IPS-NIHi7 (cell line): ENCODE results near the gene ABCA4.
A peak's percentile ranks its signal among the peaks of the same experiment; 100 is the strongest.

Source experiments
- DNase-seq: peaks from one replicate; pipeline ENCODE4 v3.0.0; 2012; ENCODE audit warnings: mixed read lengths; ENCODE audit errors: extremely low spot score

Gene ABCA4

GRCh38 chr1:94050675-94051074 lies 70.3 kb downstream of the ABCA4 start:
- DNase-seq = no peak

DNA sequence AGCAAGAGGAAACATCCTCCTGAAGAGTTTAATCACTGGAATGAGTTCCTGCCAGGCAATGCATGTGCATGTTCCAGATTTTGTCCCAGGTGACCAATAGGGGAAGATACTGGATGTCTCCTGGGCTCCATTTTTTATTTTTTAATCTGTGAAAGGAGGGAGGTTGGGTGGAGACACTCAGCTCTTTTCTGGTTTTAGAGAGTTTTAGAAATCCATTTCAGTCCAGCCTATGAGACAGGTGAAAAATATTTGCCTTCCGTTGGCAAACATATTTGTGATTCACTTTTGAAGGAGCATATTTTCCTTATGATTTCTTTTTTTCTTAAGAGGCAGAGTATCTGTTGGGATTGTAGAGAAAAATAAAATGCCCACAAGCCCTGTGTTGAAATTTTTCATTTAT lies 70.7 kb downstream of the ABCA4 start:
- no peak for DNase-seq

DNA sequence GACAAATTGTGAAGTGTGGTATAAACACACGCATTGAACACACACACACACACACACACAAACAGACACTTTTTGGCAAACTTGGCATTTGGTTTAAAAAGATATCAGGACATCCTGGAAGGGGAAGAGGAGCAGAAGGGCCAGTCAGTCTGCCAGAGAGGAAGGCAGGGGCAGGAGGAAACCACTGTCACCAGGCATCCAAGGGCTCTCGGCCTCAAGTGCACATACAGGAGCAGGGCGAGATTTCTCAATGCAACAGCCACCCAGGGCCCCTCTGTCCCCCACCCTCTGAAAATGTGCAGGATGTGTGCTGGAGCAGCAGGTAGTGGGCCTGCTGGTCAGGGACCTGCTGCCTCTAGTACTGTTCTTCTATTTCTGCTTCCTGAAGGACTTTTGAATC lies 71.2 kb downstream of the ABCA4 start:
- no peak for DNase-seq

DNA sequence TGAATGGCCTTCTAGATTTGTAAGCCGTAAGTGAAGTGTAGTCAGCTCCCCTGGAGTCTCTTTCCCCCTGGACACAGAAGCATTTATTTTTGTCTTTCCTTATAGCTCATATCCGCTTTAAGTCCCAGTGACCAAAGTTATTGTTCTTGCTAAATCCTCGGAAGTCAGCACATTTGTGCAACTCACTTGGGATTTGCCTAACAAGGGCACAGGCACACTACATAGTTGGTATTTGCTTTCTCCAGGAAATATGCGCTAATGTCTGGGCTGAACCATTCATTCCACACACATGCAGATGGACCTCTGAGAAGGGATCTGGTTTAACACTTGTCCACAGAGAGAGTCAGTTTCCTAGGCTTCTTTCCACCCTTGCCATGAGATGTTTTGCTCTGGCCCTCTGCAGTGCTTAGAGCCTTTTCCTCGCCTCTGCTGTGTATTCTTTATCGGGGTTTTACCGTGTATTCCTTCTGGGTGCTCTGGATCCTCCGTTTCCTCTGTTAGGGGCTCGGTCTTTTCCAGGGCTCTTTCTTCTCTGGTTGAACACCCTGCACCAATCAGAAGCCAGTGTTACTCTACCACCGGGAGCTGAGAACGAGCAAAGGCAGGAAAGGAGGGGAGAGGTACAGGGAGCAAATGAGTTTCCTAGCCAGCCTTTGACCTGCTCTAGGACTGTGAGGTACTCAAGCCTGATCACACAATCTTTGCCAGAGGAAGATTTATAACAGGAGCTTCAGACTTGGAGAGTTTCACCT lies 72.4 kb downstream of the ABCA4 start:
- peak; percentile 40 for DNase-seq

DNA sequence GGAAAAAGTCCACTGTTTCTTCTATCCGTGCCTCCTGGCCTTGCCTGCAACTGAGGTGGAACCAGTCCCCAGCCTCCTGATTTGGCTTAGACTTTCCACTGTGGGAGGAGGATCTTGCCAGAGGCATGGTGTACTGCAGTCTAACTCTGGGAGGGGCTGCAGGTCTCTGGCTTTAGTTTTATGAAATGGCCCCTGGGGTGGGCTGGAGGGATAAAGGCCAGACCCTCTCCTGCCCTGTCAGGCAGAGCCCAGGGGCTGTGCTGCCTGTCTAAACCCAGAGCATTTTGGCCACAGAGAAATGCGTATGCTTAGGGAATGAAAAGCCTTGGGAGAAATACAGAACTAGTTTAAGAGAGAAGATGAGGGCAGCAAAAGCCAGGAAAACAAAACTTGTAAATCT lies 73.0 kb downstream of the ABCA4 start:
- DNase-seq = no peak

DNA sequence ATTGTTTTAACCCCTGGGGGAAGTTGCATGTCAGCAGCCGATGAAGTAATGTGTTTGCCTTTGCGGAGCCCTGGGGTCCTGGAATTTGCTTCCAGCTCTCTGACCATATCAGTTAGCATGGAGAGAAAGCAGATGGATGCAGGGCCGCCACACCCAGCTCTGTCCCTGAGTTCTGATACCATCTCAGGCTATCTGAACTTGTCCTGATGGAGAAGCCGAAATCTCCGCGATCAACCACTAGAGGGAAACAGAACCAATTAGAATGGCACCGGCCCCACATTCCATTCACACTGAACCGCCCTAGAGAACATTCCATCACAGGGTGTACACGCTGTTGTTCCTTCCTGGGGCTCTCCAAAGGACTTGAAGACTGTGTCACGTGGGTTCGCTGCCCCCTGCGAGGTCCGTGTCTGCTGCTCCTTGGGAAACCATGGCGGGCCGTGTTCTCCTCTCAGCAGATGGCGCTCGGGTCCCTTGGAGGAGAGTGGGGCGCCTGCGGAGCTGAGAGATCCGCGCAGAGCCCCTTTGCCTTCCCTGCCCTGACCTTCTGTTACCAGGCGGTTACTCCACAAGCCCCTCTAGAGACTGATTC lies 75.4 kb downstream of the ABCA4 start:
- peak; percentile 84 for DNase-seq

DNA sequence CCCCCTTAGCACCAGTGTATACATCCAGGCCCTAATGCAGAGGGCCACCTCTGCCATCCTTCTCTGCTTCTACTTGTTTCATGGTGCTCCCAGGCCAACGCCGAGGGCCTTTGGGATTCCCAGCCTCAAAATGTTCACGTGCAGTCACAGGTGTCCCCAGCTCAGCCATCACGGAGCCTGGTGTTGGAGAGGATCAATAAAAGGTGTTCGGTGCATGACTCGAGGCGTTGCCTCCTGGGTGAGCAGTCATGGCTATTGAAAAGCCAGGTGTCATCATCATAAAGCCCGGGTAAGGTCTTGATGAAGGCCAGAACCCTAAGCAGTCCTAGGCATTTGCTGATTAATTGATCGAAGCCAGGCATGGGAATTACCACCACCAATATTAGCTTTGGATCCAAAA lies 76.1 kb downstream of the ABCA4 start:
- no peak for DNase-seq

DNA sequence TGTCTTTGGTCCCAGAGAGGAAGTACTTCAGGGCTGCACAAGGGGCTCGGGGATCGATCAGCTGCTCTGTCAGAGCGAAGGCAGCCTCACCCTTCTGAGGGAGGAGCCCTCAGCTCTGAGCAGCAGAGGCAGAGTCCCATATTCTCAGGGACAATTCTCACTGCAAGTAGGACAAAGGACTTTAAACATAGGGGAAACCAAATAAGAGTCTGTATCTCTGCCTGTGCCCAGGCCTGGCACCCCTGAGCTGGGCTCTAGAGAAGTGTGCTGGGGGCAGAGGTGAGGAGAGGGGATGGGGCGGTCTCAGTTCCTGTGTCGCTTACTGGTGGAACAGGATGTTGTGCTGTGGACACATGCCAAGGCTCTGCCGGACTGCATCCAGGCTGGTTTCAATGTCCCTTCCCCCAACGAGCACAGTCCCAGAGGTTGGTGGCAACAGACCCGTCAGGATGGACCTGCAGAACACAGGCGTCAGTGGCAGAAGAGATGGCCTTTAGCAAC lies 76.6 kb downstream of the ABCA4 start:
- no peak for DNase-seq

DNA sequence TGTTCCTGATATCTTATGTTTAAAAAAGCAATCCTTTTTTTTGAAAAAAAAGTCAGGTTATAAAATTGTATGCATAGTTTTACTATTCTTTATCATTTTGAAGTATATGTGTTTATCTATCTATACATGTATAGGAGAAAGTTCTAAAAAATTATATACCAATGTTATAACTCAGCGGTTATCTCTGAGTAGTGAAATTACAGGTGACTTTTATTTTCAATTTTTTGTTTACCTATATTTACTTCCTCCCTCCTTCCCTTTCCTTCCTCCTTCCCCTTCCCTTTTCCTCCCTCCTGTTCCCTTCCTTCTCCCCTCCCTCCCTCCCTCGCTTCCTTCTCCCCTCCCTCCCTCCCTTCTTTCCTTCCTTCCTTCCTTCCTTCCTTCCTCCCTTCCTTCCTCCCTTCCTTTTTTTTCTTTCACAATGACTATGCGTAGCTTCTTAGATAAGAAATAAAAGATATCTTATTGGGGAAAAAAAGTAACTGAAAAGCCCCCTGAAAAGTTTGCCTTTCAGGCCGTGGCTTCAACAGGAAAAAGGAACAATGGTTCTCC lies 77.1 kb downstream of the ABCA4 start:
- DNase-seq = no peak

GRCh38 chr1:94042388-94042787 lies 78.6 kb downstream of the ABCA4 start:
- DNase-seq = no peak

DNA sequence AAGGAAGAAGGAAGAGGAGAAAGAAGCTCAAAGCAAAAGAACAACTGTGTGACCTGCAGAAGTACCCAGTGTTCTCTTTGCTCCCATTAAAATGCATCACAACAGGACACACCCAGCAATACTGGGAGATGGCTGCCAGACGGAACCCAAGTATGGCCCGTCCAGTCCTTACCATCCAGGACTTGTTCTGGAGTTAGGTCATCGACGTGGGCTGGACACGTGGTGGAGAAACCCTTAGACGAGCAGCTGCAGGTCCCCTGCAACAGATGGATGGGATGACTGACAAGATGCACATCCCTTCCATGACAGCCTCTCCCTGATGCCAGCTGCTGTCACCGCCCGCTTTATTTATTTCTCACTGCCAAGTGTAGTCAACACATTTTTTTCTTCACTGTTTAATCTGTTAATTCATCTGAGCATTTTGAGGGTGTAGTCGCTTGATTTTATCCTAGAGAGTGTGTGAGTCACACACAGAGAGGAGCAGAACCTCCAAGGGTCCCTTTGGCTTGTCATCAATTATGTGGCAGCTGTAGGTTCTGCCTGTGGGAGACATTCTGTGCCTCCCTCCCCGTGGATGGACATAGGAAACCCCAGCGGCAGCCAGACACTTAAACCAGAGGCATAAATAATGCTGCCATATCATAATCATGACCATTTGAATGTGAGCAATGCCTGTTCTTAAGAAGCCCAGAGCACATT lies 80.9 kb downstream of the ABCA4 start:
- DNase-seq = no peak

DNA sequence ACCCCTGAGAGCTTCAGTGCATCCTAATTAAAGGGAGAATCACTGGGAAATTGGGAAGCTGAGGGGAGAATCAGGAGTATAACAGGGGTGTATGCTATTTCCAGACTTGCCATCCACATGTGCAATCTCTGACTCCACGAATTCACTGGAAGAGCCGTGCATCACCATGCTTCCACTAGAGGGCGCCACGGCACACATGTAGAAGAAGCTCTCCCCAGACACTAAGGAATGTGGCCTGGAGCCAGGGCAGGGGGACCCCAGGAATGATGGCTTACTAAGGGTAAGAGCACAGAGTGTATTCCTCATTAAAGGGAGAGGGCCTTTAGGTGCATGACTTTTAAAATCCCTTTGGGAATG lies 81.5 kb downstream of the ABCA4 start:
- peak; percentile 79 for DNase-seq

DNA sequence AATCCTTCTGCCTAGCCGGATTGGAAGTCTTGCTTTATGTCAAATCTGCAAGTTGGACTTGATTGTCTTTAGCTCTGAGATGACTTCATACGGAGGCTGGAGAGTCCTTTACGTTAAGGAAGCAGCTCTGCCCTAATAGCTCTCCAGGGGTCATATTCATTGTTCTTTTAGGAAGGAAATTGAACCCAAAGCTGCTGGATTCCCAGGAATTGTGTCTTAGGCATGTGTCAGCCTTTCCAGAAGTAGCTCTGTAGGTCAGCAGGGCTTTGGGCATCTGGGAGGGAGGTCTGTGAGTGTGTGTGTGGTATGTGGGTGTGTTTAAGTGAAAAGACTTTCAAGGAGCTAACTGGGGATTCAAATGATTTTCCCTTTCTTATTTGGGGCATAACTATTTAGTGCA lies 82.4 kb downstream of the ABCA4 start:
- DNase-seq = no peak

GRCh38 chr1:94037392-94038229 lies 83.3 kb downstream of the ABCA4 start:
- no peak for DNase-seq

DNA sequence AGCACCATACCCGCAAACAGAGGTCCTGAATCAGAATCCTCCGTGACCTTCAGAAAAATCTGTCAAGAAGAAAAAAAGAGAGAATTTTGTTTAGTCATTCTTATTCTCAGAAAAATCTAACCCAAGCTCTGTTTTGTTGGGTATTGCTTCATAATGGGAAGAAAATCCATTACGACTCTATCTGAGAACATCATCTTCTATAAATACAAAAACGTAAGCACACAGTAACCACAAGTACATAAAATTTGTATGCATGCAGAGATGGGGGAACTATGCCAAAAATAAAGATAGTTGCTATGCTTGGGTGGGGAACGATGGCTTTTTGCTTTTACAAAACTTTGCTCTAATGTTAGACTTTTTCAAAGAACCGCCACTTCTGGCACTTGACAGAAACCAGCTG lies 84.2 kb downstream of the ABCA4 start:
- DNase-seq = no peak

DNA sequence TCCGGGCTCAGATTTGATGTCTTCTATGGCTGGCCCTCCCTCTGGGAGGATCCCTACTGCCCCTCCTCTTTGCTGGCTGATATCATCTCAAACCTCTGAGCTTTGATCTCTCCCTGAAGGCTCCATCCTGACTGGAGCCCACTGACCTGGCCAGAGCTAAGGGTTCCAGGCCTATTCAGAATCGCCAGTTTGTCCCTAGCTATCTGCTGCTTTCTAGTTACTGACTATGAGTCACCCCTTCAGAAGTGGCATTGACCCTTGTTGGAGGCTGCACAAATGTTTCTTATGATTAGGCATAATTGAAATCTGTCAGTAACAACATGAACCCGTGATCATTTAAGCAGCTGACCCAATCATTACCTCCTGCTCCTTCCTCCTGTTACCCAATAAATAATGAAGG lies 87.1 kb downstream of the ABCA4 start:
- no peak for DNase-seq

DNA sequence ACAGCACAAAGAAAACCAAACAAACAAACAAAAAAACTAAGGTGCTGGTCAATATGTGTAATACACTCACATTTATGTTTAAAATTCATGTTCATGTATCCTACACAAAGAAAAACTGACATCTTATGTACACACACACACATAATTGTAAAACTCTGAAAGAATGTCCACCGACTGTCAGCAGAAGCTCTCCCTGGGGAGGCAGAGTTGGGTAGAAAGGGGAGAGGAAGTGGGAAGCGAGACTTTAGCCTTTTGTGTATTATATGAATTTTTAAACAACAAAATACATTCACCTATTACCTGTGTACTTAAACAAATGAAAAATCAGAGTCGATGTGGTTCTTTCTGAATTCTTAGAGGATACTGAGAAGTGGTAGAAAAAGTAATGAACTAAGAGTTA lies 88.3 kb downstream of the ABCA4 start:
- DNase-seq = no peak

- no peak for DNase-seq
These were observed 89.4 kb downstream of the ABCA4 start for GRCh38 chr1:94031591-94031990.

DNA sequence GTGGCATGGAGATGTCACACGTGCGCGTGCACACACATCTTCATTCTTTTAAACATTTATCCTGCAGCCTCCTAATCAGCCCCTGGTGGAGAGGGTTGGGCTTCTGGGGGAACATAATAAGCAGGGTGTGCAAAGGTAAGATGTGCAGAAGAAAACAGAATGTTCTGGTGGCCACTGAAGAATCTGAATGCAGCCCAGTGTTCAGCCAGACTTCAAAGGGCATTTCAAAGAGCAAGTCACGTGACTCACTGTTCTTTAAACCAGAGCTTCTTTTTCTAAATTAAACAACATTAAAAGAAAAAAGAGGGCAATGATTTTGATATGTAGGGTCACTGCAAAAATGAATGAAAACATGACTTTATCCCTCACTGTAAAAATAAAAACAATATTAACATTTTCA lies 89.8 kb downstream of the ABCA4 start:
- no peak for DNase-seq

DNA sequence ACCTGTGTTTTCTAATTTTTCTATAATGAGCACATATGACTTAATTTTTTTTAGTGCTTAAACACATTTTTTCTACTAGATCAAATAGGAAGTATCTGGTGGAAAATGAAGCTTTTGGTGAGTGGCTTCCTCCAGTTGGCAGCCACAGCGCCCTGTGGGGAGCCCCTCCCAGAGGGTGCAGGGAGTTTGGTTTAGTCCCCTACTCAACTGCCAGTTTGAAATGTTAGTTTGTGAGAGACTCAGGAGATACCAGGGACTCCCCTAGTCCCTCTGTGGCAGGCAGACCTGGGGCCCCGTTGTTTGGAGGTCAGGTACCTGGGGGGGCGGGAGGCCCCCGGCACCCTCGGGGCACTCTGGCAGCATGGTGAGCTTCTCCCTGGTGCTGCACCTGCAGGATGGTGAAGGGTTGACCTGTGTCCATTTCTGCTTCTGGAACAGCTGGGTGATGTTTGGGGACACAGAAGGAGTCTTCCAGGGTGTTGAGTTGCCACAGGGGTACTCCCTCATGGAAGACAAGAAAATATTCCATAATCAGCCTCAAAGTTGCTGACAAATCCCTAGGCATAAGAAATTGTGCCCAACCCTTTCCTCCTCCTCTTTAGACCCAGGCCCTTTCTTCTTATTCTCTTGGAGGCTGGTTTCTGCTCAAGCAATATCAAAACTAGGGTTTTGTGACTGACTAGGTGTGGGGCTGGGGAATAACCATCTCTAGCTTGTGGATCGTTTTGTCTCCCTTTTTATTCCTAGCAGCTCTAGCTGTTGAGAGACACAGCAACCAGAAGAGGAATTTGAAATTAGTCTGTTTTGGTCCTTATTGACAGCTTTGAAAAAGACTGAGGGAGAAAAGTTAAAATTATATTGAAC lies 91.6 kb downstream of the ABCA4 start:
- no peak for DNase-seq
